Measurements from ENCODE around the gene GLDN.

Gene GLDN

DNA sequence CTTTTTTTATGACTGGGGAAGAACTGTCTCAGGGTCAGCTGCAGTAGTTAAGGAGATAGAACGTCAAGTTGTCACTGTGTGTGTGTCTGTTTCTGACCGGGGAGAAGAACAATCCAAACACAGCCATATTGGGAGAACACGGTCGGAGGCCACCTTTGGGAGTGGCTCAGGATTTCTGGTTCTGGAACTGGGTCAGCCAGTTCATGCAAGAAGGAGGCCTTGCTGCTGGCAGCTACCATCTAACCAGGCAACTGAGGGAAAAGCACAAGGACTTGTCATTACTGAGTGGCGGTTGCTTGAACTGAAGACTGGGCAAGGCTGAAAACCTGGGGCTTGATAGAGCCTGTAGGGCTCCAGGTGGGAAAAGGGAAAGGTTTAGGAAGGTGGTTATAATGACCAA lies 24.6 kb downstream of the GLDN start:
- Histone ChIP-seq H3K79me2 (ENCODE audit: insufficient read depth, low read depth) (no peaks in the 10 kb centered on the region), H4K20me1 (ENCODE audit: insufficient read depth) (no peaks in the 10 kb centered on the region), H3K36me3 (ENCODE audit: insufficient read depth) (no peaks in the 10 kb centered on the region), H3K4me3 (IDR thresholded peaks at IDR 0.05; ENCODE audit: insufficient read depth, low read depth, low read length) (no peak overlapping the region), H3K27me3 (ENCODE audit: insufficient read depth, low read depth) (no peaks in the 10 kb centered on the region), H3K27ac (no peak overlapping the region), H2AFZ (ENCODE audit: low read depth) (no peak overlapping the region), H3K9ac (no peak overlapping the region), H3K4me2 (no peak overlapping the region), H3K4me1 (ENCODE audit: low read depth, poor library complexity, severe bottlenecking) (peaks cover 20% of the 10 kb centered on the region)
- TF ChIP-seq, protein P1, sequence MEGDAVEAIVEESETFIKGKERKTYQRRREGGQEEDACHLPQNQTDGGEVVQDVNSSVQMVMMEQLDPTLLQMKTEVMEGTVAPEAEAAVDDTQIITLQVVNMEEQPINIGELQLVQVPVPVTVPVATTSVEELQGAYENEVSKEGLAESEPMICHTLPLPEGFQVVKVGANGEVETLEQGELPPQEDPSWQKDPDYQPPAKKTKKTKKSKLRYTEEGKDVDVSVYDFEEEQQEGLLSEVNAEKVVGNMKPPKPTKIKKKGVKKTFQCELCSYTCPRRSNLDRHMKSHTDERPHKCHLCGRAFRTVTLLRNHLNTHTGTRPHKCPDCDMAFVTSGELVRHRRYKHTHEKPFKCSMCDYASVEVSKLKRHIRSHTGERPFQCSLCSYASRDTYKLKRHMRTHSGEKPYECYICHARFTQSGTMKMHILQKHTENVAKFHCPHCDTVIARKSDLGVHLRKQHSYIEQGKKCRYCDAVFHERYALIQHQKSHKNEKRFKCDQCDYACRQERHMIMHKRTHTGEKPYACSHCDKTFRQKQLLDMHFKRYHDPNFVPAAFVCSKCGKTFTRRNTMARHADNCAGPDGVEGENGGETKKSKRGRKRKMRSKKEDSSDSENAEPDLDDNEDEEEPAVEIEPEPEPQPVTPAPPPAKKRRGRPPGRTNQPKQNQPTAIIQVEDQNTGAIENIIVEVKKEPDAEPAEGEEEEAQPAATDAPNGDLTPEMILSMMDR (conservative IDR thresholded peaks at IDR 0.05; ENCODE audit: low read depth, low read length) = no peak

DNA sequence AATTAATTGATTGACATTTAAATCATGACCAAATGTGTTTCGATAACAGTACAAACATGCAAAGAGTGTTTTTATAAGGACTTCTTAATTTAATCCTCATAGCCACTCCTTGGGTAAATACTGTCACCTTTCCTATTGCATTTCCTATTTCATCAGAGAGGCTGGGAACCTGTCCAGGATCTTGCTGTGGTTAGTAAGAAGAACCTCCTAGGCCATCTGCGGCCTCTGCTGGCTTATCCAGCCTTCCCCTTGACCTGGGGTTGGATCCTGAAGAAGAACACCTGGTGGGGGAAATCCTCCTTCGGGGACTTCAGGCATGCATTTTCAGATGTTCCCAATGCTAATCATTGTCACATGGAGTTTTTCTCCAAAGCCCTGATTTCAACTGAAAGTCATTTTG lies 25.5 kb downstream of the GLDN start:
- Histone ChIP-seq H3K9ac (no peak overlapping the region), H4K20me1 (ENCODE audit: insufficient read depth) (no peaks in the 10 kb centered on the region), H3K4me3 (IDR thresholded peaks at IDR 0.05; ENCODE audit: insufficient read depth, low read depth, low read length) (no peak overlapping the region), H3K79me2 (ENCODE audit: insufficient read depth, low read depth) (no peaks in the 10 kb centered on the region), H3K4me2 (no peak overlapping the region), H3K4me1 (ENCODE audit: low read depth, poor library complexity, severe bottlenecking) (peaks cover 20% of the 10 kb centered on the region), H3K27me3 (ENCODE audit: insufficient read depth, low read depth) (no peaks in the 10 kb centered on the region), H2AFZ (ENCODE audit: low read depth) (no peak overlapping the region), H3K27ac (no peak overlapping the region), H3K36me3 (ENCODE audit: insufficient read depth) (no peaks in the 10 kb centered on the region)
- TF ChIP-seq, protein P1 (conservative IDR thresholded peaks at IDR 0.05; ENCODE audit: low read depth, low read length) = no peak

DNA sequence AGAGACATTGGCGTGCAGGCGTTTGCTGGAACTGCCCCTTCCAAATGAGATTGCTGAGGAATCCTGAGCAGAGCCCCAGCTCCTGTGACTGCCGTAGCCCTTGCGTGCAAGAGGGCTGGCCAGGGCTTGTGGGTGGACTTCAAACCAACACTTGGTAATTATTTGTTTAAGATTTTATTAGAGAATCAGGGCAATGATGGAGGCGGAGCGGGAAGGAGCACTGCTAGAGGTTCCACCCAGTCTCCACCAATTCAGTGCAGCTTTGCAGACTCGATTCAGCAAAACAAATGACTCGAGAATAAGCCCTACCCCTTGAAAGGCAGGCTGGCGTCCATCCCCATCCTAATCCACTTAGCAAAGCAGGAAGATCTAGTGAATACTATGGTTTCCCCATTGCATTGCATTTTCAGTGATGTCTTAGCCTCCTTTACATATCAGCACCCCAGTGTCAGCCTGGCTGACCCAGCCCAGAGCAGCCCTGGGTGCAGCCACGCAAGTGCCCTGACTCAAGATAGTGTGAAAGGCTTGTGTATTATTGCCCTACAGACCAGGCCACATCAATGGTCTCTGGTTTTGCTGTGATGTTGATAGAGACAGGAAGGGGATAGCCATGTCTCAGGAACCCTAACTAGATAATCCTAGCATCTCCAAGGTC lies 26.0 kb downstream of the GLDN start:
- Histone ChIP-seq H3K27me3 (ENCODE audit: insufficient read depth, low read depth) (no peaks in the 10 kb centered on the region), H3K36me3 (ENCODE audit: insufficient read depth) (no peaks in the 10 kb centered on the region), H3K4me3 (IDR thresholded peaks at IDR 0.05; ENCODE audit: insufficient read depth, low read depth, low read length) (no peak overlapping the region), H3K9ac (no peak overlapping the region), H3K79me2 (ENCODE audit: insufficient read depth, low read depth) (no peaks in the 10 kb centered on the region), H3K4me2 (no peak overlapping the region), H3K27ac (no peak overlapping the region), H4K20me1 (ENCODE audit: insufficient read depth) (no peaks in the 10 kb centered on the region), H2AFZ (ENCODE audit: low read depth) (no peak overlapping the region), H3K4me1 (ENCODE audit: low read depth, poor library complexity, severe bottlenecking) (peaks cover 20% of the 10 kb centered on the region)
- TF ChIP-seq, protein P1 (conservative IDR thresholded peaks at IDR 0.05; ENCODE audit: low read depth, low read length) = no peak

DNA sequence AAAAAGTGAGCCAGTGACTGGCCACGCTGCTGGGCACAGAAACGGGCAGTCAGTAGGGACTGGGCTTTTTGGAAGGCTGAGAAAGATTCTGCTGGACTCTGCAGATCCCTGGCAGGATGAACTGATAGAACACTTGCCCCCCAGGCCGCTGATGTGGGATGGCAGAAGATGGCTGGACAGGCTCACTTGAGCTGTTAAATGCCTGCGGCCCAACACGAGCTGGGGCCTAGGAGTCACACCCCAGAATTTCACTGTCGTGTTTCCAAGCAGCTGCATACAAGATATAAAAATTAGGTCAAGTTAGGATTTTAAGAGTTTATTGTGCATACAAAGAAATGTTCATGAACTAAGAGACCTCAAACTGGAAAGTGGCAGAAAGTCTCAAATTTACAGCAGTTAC lies 26.9 kb downstream of the GLDN start:
- Histone ChIP-seq H3K9ac (no peak overlapping the region), H3K4me1 (ENCODE audit: low read depth, poor library complexity, severe bottlenecking) (peaks cover 22% of the 10 kb centered on the region), H3K27me3 (ENCODE audit: insufficient read depth, low read depth) (no peaks in the 10 kb centered on the region), H3K4me3 (IDR thresholded peaks at IDR 0.05; ENCODE audit: insufficient read depth, low read depth, low read length) (no peak overlapping the region), H3K79me2 (ENCODE audit: insufficient read depth, low read depth) (no peaks in the 10 kb centered on the region), H3K27ac (no peak overlapping the region), H3K36me3 (ENCODE audit: insufficient read depth) (no peaks in the 10 kb centered on the region), H2AFZ (ENCODE audit: low read depth) (no peak overlapping the region), H3K4me2 (no peak overlapping the region), H4K20me1 (ENCODE audit: insufficient read depth) (no peaks in the 10 kb centered on the region)
- TF ChIP-seq, protein P1 (conservative IDR thresholded peaks at IDR 0.05; ENCODE audit: low read depth, low read length) = no peak
